Suprapubic skin (tissue), 4 donors: ENCODE results near the gene TRNP1.

Experiments
- CTCF ChIP-seq, 2 donors: fragments of 200-600 bp in 1 of 2; fragments of 450-650 bp in 1 of 2; sonication (generic) in 1 of 2; IDR thresholded peaks; one replicate each; pipeline ENCODE4 v1.5.1; 2016 to 2019; ENCODE audit warnings: antibody characterized with exemption in 2 of 2, mild to moderate bottlenecking in 1 of 2, moderate library complexity in 1 of 2
- EP300 ChIP-seq: sonication (generic); formaldehyde crosslinking; IDR thresholded peaks from one replicate; pipeline ENCODE4 v1.6.1; 2017; ENCODE audit warnings: antibody characterized with exemption
- POLR2A ChIP-seq, 2 donors: fragments of 450-650 bp; IDR thresholded peaks; one replicate each; pipeline ENCODE4 v1.6.1; 2017; ENCODE audit warnings: antibody characterized with exemption in 2 of 2, mild to moderate bottlenecking in 2 of 2, moderate library complexity in 2 of 2
- POLR2AphosphoS5 ChIP-seq, 3 donors: sonication (generic); formaldehyde crosslinking; IDR thresholded peaks; one replicate each; pipeline ENCODE4 v1.6.1; 2017; ENCODE audit warnings: antibody characterized with exemption in 3 of 3

GRCh38 chr1:27037518-27037917, 44.0 kb downstream of the TRNP1 start:
- TF ChIP-seq CTCF (IDR thresholded peaks at IDR 0.05), result no peak
- TF ChIP-seq EP300, result no peak
- TF ChIP-seq POLR2AphosphoS5 (IDR thresholded peaks at IDR 0.05), result no peak
- no peak for TF ChIP-seq POLR2A (IDR thresholded peaks at IDR 0.05)
